WTC11 (cell line): ENCODE data around the gene CYP24A1. TPM values are rescaled to one million over a fixed set of nuclear protein-coding genes. Genes with fewer than 3 reads are reported as not detected.
A peak's percentile ranks its signal among the peaks of the same experiment; 100 is the strongest.

Experiments used
- ATF2 ChIP-seq: sonication (generic); formaldehyde crosslinking; IDR thresholded peaks from 2 replicates; pipeline ENCODE4 v1.8.1; 2022; ENCODE audit warnings: low read depth, missing genetic modification reagents, borderline replicate concordance
- E2F1 ChIP-seq: sonication (generic); formaldehyde crosslinking; IDR thresholded peaks from 2 replicates; pipeline ENCODE4 v1.8.0; 2022; ENCODE audit warnings: mild to moderate bottlenecking, missing genetic modification reagents
- E2F5 ChIP-seq: sonication (generic); formaldehyde crosslinking; IDR thresholded peaks from 2 replicates; pipeline ENCODE4 v1.8.1; 2022; ENCODE audit warnings: mild to moderate bottlenecking, moderate library complexity, missing genetic modification reagents
- ESRRA ChIP-seq: sonication (generic); formaldehyde crosslinking; IDR thresholded peaks from 2 replicates; pipeline ENCODE4 v1.8.1; 2022; ENCODE audit warnings: mild to moderate bottlenecking, missing genetic modification reagents, borderline replicate concordance
- GRHL2 ChIP-seq: fragments of 250-450 bp; sonication (Bioruptor Pico); IDR thresholded peaks from 2 replicates; pipeline ENCODE4 v1.8.0; 2022; ENCODE audit warnings: mild to moderate bottlenecking, moderate library complexity; ENCODE audit not compliant: insufficient replicate concordance, severe bottlenecking
- HMGA2 ChIP-seq: fragments of 250-450 bp; sonication (Bioruptor Pico); IDR thresholded peaks from 2 replicates; pipeline ENCODE4 v1.4.0; 2021; ENCODE audit warnings: mild to moderate bottlenecking, moderate library complexity
- HMGXB4 ChIP-seq: sonication (generic); formaldehyde crosslinking; IDR thresholded peaks from 2 replicates; pipeline ENCODE4 v1.8.1; 2023; ENCODE audit warnings: mild to moderate bottlenecking, moderate library complexity, missing genetic modification reagents
- IRF1 ChIP-seq: sonication (generic); formaldehyde crosslinking; IDR thresholded peaks from 2 replicates; pipeline ENCODE4 v1.8.0; 2023; ENCODE audit warnings: missing genetic modification reagents
- MAX ChIP-seq: sonication (generic); formaldehyde crosslinking; IDR thresholded peaks from 2 replicates; pipeline ENCODE4 v1.8.0; 2022; ENCODE audit warnings: mild to moderate bottlenecking, missing genetic modification reagents
- NFYB ChIP-seq: sonication (generic); formaldehyde crosslinking; conservative IDR thresholded peaks from 2 replicates; pipeline ENCODE4 v1.8.0; 2022; ENCODE audit warnings: low read depth, missing genetic modification reagents
- USF1 ChIP-seq: sonication (generic); formaldehyde crosslinking; IDR thresholded peaks from 2 replicates; pipeline ENCODE4 v1.8.0; 2022; ENCODE audit warnings: mild to moderate bottlenecking, missing genetic modification reagents
- ZBTB43 ChIP-seq: sonication (generic); formaldehyde crosslinking; IDR thresholded peaks from 2 replicates; pipeline ENCODE4 v1.8.1; 2023; ENCODE audit warnings: mild to moderate bottlenecking, missing genetic modification reagents
- ZNF219 ChIP-seq: sonication (generic); formaldehyde crosslinking; IDR thresholded peaks from 2 replicates; pipeline ENCODE4 v1.8.0; 2023; ENCODE audit warnings: missing genetic modification reagents, mild to moderate bottlenecking, borderline replicate concordance
- ZNF512 ChIP-seq: sonication (generic); formaldehyde crosslinking; IDR thresholded peaks from 2 replicates; pipeline ENCODE4 v1.8.1; 2022; ENCODE audit warnings: missing genetic modification reagents, borderline replicate concordance
- ZNF671 ChIP-seq: fragments of 250-450 bp; sonication (Bioruptor Pico); IDR thresholded peaks from 2 replicates; pipeline ENCODE4 v1.8.0; 2021; ENCODE audit warnings: mild to moderate bottlenecking
- total RNA-seq: library from RNA; stranded (reverse); gene quantifications from 3 replicates; pipeline ENCODE4 v1.2.3, GENCODE V29; 2021

CYP24A1 gene
- total RNA-seq, 1 experiment from 2014 or later = not detected

- TF ChIP-seq ZNF219 (0 out of 2 replicates have a peak, but pooled peaks have one; percentile 80), IRF1 (CRISPR knock-in tag) (peak; percentile 62; the same call in 1 of the 2 replicates), HMGXB4 (no peak), ZBTB43 (peak; percentile 82; the same call in 1 of the 2 replicates), HMGA2 (no peak), ATF2 (CRISPR knock-in tag) (peak; percentile 21; the same call in 1 of the 2 replicates), ZNF671 (CRISPR knock-in tag) (no peak), ESRRA (peak; percentile 24; the same call in 1 of the 2 replicates), USF1 (CRISPR knock-in tag) (peak; percentile 51; the same call in 1 of the 2 replicates), MAX (CRISPR knock-in tag) (peak; percentile 90), ZNF512 (CRISPR knock-in tag) (0 out of 2 replicates have a peak, but pooled peaks have one; percentile 26), GRHL2 (CRISPR knock-in tag) (no peak), E2F1 (0 out of 2 replicates have a peak, but pooled peaks have one; percentile 39), E2F5 (0 out of 2 replicates have a peak, but pooled peaks have one; percentile 21), NFYB (CRISPR knock-in tag) (peak; percentile 35)
Observed at GRCh38 chr20:54173653-54174456, at the start of gene CYP24A1 (continued).
